Colonic mucosa (tissue), 4 donors: ENCODE data around the gene HDAC1. TPM values are rescaled to one million over a fixed set of nuclear protein-coding genes. Genes with fewer than 3 reads are reported as not detected.
"Not testable (repeated sequence)": the region's sequence is repeated elsewhere in the genome, so short reads cannot be mapped to it uniquely, and the experiment has no call there.

Experiments used
- DNase-seq: peaks from one replicate; pipeline ENCODE4 v3.0.0-alpha.2; 2020
- H3K27ac ChIP-seq: fragments of 200-600 bp; one replicate; pipeline ENCODE4 v1.8.0; 2021
- H3K27me3 ChIP-seq: fragments of 200-600 bp; one replicate; pipeline ENCODE4 v1.8.0; 2021
- H3K36me3 ChIP-seq: fragments of 200-600 bp; one replicate; pipeline ENCODE4 v1.8.0; 2021
- H3K4me1 ChIP-seq: fragments of 200-600 bp; one replicate; pipeline ENCODE4 v1.8.0; 2021; ENCODE audit warnings: mild to moderate bottlenecking
- H3K4me3 ChIP-seq: fragments of 200-600 bp; one replicate; pipeline ENCODE4 v1.8.0; 2021
- H3K9ac ChIP-seq, 2 donors: one replicate each; pipeline ENCODE4 v1.7.0; 2013; ENCODE audit warnings: control low read depth in 2 of 2, low read depth in 2 of 2, low read length in 2 of 2
- H3K9me3 ChIP-seq: fragments of 200-600 bp; one replicate; pipeline ENCODE4 v1.8.0; 2021
- intact Hi-C: fragments of 100-400 bp; cut with DNase I; formaldehyde crosslinking; loops from one replicate; pipeline ENCODE4 v1.14.1; 2022
- total RNA-seq, 2 donors: library from RNA; stranded (reverse); fragmentation: NEBNext Ultra II Directional in 1 of 2; extraction: Animal tissue kit (Norgen Biotek cat#: 25700) in 1 of 2; gene quantifications; one replicate each; pipeline ENCODE4 v1.2.1, GENCODE V29; 2021
- TF ChIP-seq, protein P1 (sequence below): fragments of 200-600 bp; IDR thresholded peaks from one replicate; pipeline ENCODE4 v1.8.0; 2022; ENCODE audit warnings: antibody characterized with exemption, mild to moderate bottlenecking
- donor health status: healthy.
- donor health status: DM: no; HTN: no; CAD: no.
- donor health status: DM: no; HTN: no; CAD: no.

Gene HDAC1
- total RNA-seq, 2 donors from 2014 or later: 226 to 291 TPM

- Histone ChIP-seq H3K27ac (peak overlapping the region; percentile 6), H3K4me1 (peaks cover 3% of the 10 kb centered on the region), H3K9ac (no peak overlapping the region), H3K36me3 (no peaks in the 10 kb centered on the region), H3K9me3 (no peaks in the 10 kb centered on the region), H3K27me3 (no peaks in the 10 kb centered on the region), H3K4me3 (no peak overlapping the region)
- intact Hi-C loops: no loop called here
- TF ChIP-seq, protein P1, sequence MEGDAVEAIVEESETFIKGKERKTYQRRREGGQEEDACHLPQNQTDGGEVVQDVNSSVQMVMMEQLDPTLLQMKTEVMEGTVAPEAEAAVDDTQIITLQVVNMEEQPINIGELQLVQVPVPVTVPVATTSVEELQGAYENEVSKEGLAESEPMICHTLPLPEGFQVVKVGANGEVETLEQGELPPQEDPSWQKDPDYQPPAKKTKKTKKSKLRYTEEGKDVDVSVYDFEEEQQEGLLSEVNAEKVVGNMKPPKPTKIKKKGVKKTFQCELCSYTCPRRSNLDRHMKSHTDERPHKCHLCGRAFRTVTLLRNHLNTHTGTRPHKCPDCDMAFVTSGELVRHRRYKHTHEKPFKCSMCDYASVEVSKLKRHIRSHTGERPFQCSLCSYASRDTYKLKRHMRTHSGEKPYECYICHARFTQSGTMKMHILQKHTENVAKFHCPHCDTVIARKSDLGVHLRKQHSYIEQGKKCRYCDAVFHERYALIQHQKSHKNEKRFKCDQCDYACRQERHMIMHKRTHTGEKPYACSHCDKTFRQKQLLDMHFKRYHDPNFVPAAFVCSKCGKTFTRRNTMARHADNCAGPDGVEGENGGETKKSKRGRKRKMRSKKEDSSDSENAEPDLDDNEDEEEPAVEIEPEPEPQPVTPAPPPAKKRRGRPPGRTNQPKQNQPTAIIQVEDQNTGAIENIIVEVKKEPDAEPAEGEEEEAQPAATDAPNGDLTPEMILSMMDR: no peak
- DNase-seq: no peak
Observed at GRCh38 chr1:32353886-32354570, 62.1 kb downstream of the HDAC1 start.

GRCh38 chr1:32355778-32356177, 63.9 kb downstream of the HDAC1 start:
- H3K9me3 ChIP-seq, H3K27ac ChIP-seq, intact Hi-C loops, H3K27me3 ChIP-seq, H3K9ac ChIP-seq, DNase-seq, H3K4me3 ChIP-seq, H3K4me1 ChIP-seq, H3K36me3 ChIP-seq: not testable (repeated sequence)

- TF ChIP-seq, protein P1: no peak
- Histone ChIP-seq H3K4me1 (peaks cover 3% of the 10 kb centered on the region), H3K27ac (no peak overlapping the region), H3K9me3 (no peaks in the 10 kb centered on the region), H3K4me3 (no peak overlapping the region), H3K9ac (no peak overlapping the region), H3K27me3 (no peaks in the 10 kb centered on the region), H3K36me3 (no peaks in the 10 kb centered on the region)
- intact Hi-C loops: no loop called here
- no peak for DNase-seq
Observed at GRCh38 chr1:32356478-32356877, 64.6 kb downstream of the HDAC1 start.

DNA sequence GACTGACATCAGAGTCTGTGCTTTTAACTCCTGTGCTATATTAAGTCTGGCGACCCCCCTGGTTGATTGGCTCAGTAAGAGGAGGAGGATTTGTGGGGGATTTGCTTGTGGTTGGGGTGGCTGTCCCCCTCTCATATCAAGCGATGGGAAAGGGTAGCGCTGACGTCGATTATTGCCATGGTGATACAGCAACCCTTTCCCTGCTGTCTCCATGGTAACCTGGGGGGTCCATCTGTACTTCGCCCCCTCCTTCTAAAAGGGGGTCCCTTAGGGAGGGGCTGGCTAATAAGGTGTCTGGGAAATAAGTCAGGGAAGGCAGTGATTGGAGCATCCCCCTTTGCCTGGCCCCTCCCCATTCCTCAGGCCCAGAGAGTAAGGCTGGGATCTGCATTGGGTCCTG, 65.7 kb downstream of the HDAC1 start:
- intact Hi-C loops: no loop called here
- no peak for DNase-seq
- H3K9ac ChIP-seq: no peak overlapping the region
- TF ChIP-seq, protein P1: no peak
- H3K27ac ChIP-seq: no peak overlapping the region
- no peaks in the 10 kb centered on the region for H3K27me3 ChIP-seq
- peaks cover 6% of the 10 kb centered on the region for H3K4me1 ChIP-seq
- H3K36me3 ChIP-seq: no peaks in the 10 kb centered on the region
- no peak overlapping the region for H3K4me3 ChIP-seq
- H3K9me3 ChIP-seq: no peaks in the 10 kb centered on the region

DNA sequence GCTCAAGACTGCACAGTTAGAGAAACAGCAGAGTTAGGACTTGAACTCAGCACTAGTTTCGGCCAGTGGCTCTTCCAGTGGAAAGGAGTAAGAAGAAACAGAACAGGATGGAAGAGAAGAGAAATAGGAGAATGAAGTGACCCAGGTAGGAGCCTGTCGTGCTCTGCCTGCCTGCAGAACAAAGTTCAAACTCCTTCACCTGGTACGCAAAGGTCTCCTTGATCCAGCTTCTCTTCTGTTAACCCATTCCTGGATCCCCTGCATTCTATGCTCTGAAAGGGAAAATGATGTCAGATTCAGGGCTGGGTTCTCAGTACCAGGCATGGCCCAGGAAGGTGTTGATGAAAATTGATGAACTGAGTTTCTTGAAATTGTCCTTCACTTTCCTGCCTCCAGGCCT, 66.6 kb downstream of the HDAC1 start:
- Histone ChIP-seq H3K9ac (no peak overlapping the region), H3K4me1 (peaks cover 5% of the 10 kb centered on the region), H3K27ac (no peak overlapping the region), H3K27me3 (no peaks in the 10 kb centered on the region), H3K9me3 (no peaks in the 10 kb centered on the region), H3K4me3 (no peak overlapping the region), H3K36me3 (no peaks in the 10 kb centered on the region)
- DNase-seq: no peak
- TF ChIP-seq, protein P1: no peak
- intact Hi-C loops: no loop called here

GRCh38 chr1:32361308-32361673, 69.4 kb downstream of the HDAC1 start:
- DNase-seq: no peak
- TF ChIP-seq, protein P1: no peak

More at GRCh38 chr1:32361308-32361673, 69.4 kb downstream of the HDAC1 start:
- no peak overlapping the region for H3K27ac ChIP-seq
- intact Hi-C loops: no loop called here
- no peak overlapping the region for H3K9ac ChIP-seq
- H3K9me3 ChIP-seq: no peaks in the 10 kb centered on the region
- H3K36me3 ChIP-seq: no peaks in the 10 kb centered on the region
- H3K4me3 ChIP-seq: peak overlapping the region; percentile 47
- peaks cover 4% of the 10 kb centered on the region for H3K4me1 ChIP-seq
- H3K27me3 ChIP-seq: no peaks in the 10 kb centered on the region
